Neural progenitor cell (in vitro differentiated cells): Measurements from ENCODE around the gene GRM8. TPM values are rescaled to one million over a fixed set of nuclear protein-coding genes. Genes with fewer than 3 reads are reported as not detected.

Experiments
- DNase-seq: peaks from one replicate; pipeline ENCODE4 v3.0.0-alpha.2; 2016; ENCODE audit warnings: low spot score
- H2AFZ ChIP-seq: fragments of 200-600 bp; sonication (generic); replicated peaks from 2 replicates; pipeline ENCODE4 v1.6.1; 2016; ENCODE audit warnings: antibody characterized with exemption
- H3F3A ChIP-seq: fragments of 200-600 bp; sonication (generic); 2 replicates; pipeline ENCODE4 v1.6.1; 2016; ENCODE audit warnings: antibody characterized with exemption, low read depth
- H3K27ac ChIP-seq: fragments of 200-600 bp; sonication (generic); 2 replicates; pipeline ENCODE4 v1.5.1; 2016; ENCODE audit warnings: mild to moderate bottlenecking
- H3K27me3 ChIP-seq: fragments of 200-600 bp; sonication (generic); 2 replicates; pipeline ENCODE4 v1.6.1; 2016; ENCODE audit warnings: mild to moderate bottlenecking, moderate library complexity
- H3K36me3 ChIP-seq: fragments of 200-600 bp; sonication (generic); 2 replicates; pipeline ENCODE4 v1.5.1; 2016
- H3K4me1 ChIP-seq: fragments of 200-600 bp; sonication (generic); 2 replicates; pipeline ENCODE4 v1.6.1; 2016; ENCODE audit warnings: mixed run types
- H3K4me2 ChIP-seq: fragments of 200-600 bp; sonication (generic); 2 replicates; pipeline ENCODE4 v1.6.1; 2016
- H3K4me3 ChIP-seq: fragments of 200-600 bp; sonication (generic); 2 replicates; pipeline ENCODE4 v1.5.1; 2016
- H3K79me2 ChIP-seq: fragments of 200-600 bp; sonication (generic); 2 replicates; pipeline ENCODE4 v1.6.1; 2016; ENCODE audit warnings: low read depth
- H3K9ac ChIP-seq: fragments of 200-600 bp; sonication (generic); 2 replicates; pipeline ENCODE4 v1.6.1; 2016
- H3K9me3 ChIP-seq: fragments of 200-600 bp; sonication (generic); 2 replicates; pipeline ENCODE4 v1.5.1; 2016; ENCODE audit warnings: low read depth
- H4K20me1 ChIP-seq: fragments of 200-600 bp; sonication (generic); 2 replicates; pipeline ENCODE4 v1.6.1; 2016; ENCODE audit warnings: low read depth
- H3K27ac Mint-ChIP-seq: 3 replicates; pipeline ENCODE4 v1.8.0; 2021; ENCODE audit warnings: mixed read lengths
- H3K27me3 Mint-ChIP-seq: 2 replicates; pipeline ENCODE4 v1.8.0; 2022; ENCODE audit warnings: low read depth, mild to moderate bottlenecking, inconsistent platforms, moderate library complexity, mixed read lengths; ENCODE audit not compliant: insufficient read depth
- H3K36me3 Mint-ChIP-seq: 3 replicates; pipeline ENCODE4 v1.8.0; 2021; ENCODE audit warnings: mixed read lengths
- H3K4me1 Mint-ChIP-seq: 3 replicates; pipeline ENCODE4 v1.8.0; 2021; ENCODE audit warnings: mixed read lengths
- H3K4me3 Mint-ChIP-seq: 3 replicates; pipeline ENCODE4 v1.8.0; 2021; ENCODE audit warnings: mild to moderate bottlenecking, moderate library complexity, mixed read lengths
- H3K9me3 Mint-ChIP-seq: 3 replicates; pipeline ENCODE4 v1.8.0; 2020; ENCODE audit warnings: mixed read lengths
- CTCF ChIP-seq: fragments of 200-600 bp; sonication (generic); IDR thresholded peaks from 2 replicates; pipeline ENCODE4 v1.5.1; 2017; ENCODE audit warnings: antibody characterized with exemption, mild to moderate bottlenecking
- EZH2 ChIP-seq: fragments of 200-600 bp; sonication (generic); IDR thresholded peaks from 2 replicates; pipeline ENCODE4 v1.6.1; 2017; ENCODE audit warnings: antibody characterized with exemption, mild to moderate bottlenecking, moderate library complexity
- EZH2phosphoT487 ChIP-seq: fragments of 200-600 bp; sonication (generic); IDR thresholded peaks from 2 replicates; pipeline ENCODE4 v1.6.1; 2017; ENCODE audit warnings: antibody characterized with exemption
- total RNA-seq: library from RNA; depleted of rRNA; stranded (reverse); fragments of >200 nt; gene quantifications from 2 replicates; pipeline ENCODE4 v1.2.3, GENCODE V29; 2015; ENCODE audit warnings: low replicate concordance

GRM8 gene
- total RNA-seq, 1 donor from 2014 or later: 0.62 TPM

DNA sequence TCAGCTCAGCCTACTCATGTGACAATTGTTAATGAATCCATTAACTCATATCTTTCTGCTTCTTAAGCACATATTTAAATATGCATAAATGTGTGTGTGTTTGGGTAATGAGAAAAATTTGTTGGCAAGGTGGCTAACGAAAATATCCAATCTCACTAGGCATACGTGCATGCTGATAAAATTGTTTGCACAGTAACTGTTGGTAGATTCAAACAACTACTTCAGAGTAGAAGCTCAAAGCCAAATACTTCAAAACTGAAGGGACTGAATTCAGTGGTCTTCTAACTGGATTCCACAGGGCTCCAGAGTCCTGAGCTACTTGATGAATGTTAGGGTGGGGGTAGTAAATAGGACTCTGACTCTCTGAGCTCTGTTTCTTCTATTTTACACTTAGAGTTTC lies 757.0 kb downstream of the GRM8 start:
- Histone ChIP-seq H3K4me2 (no peak overlapping the region), H3K79me2 (no peaks in the 10 kb centered on the region), H4K20me1 (no peaks in the 10 kb centered on the region), H2AFZ (no peak overlapping the region), H3K9ac (no peak overlapping the region), H3K9me3 (no peaks in the 10 kb centered on the region), H3F3A (no peaks in the 10 kb centered on the region), H3K36me3 (no peaks in the 10 kb centered on the region), H3K4me1 (no peaks in the 10 kb centered on the region), H3K4me3 (no peak overlapping the region), H3K27me3 (no peaks in the 10 kb centered on the region), H3K27ac (no peak overlapping the region)
- peaks cover 18% of the 10 kb centered on the region for H3K4me1 Mint-ChIP-seq
- H3K4me3 Mint-ChIP-seq: no peak overlapping the region
- no peaks in the 10 kb centered on the region for H3K9me3 Mint-ChIP-seq
- H3K36me3 Mint-ChIP-seq: no peaks in the 10 kb centered on the region
- H3K27ac Mint-ChIP-seq: no peak overlapping the region
- no peak for TF ChIP-seq CTCF
- TF ChIP-seq EZH2phosphoT487: no peak
- TF ChIP-seq EZH2: no peak
- no peaks in the 10 kb centered on the region for H3K27me3 Mint-ChIP-seq
- DNase-seq: no peak

DNA sequence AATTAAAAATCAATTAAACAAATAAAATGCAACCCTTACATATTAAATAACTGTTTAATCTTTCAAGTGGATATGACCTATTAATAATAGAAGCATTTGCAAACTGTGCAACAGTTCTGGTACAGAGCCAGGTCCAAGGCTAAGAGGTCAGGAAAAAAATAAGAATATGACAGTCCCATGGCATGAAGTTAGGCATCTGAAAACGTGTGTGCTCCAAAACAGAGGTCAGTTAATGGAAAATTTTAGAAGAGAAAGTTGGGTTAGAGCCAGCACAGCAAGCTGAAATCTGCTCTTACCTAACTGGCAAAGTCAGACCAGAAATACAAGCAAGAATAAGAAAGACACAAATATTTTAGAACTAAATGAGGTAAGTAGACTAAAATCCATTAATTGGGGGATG lies 757.7 kb downstream of the GRM8 start:
- H3K4me1 Mint-ChIP-seq: peaks cover 18% of the 10 kb centered on the region
- TF ChIP-seq EZH2phosphoT487 (no peak), CTCF (no peak), EZH2 (no peak)
- no peaks in the 10 kb centered on the region for H3K4me1 ChIP-seq

GRCh38 chr7:126493801-126494200 lies 758.9 kb downstream of the GRM8 start:
- no peak overlapping the region for H2AFZ ChIP-seq
- no peak overlapping the region for H3K9ac ChIP-seq
- H3K4me3 ChIP-seq: no peak overlapping the region
- H3K36me3 ChIP-seq: no peaks in the 10 kb centered on the region
- no peaks in the 10 kb centered on the region for H3F3A ChIP-seq
- no peak for DNase-seq
- H3K4me2 ChIP-seq: no peak overlapping the region
- Mint-ChIP-seq H3K4me1 (peaks cover 18% of the 10 kb centered on the region), H3K4me3 (no peak overlapping the region), H3K27me3 (no peaks in the 10 kb centered on the region), H3K27ac (no peak overlapping the region), H3K9me3 (no peaks in the 10 kb centered on the region), H3K36me3 (no peaks in the 10 kb centered on the region)
- no peaks in the 10 kb centered on the region for H3K4me1 ChIP-seq
- H3K27me3 ChIP-seq: no peaks in the 10 kb centered on the region
- no peaks in the 10 kb centered on the region for H4K20me1 ChIP-seq
- no peaks in the 10 kb centered on the region for H3K9me3 ChIP-seq
- no peaks in the 10 kb centered on the region for H3K79me2 ChIP-seq
- no peak overlapping the region for H3K27ac ChIP-seq
- TF ChIP-seq CTCF (no peak), EZH2phosphoT487 (no peak), EZH2 (no peak)

More for the DNA sequence above, 757.7 kb downstream of the GRM8 start:
- H3K9me3 Mint-ChIP-seq: no peaks in the 10 kb centered on the region
- no peaks in the 10 kb centered on the region for H3K36me3 Mint-ChIP-seq
- no peaks in the 10 kb centered on the region for H3K9me3 ChIP-seq
- H4K20me1 ChIP-seq: no peaks in the 10 kb centered on the region
- H3K36me3 ChIP-seq: no peaks in the 10 kb centered on the region
- no peak for DNase-seq
- no peaks in the 10 kb centered on the region for H3K27me3 ChIP-seq
- H3K4me3 ChIP-seq: no peak overlapping the region
- H3F3A ChIP-seq: no peaks in the 10 kb centered on the region
- H3K27ac ChIP-seq: no peak overlapping the region
- H3K4me3 Mint-ChIP-seq: no peak overlapping the region
- H3K9ac ChIP-seq: no peak overlapping the region
- H3K27me3 Mint-ChIP-seq: no peaks in the 10 kb centered on the region
- no peak overlapping the region for H3K27ac Mint-ChIP-seq
- H2AFZ ChIP-seq: no peak overlapping the region
- no peak overlapping the region for H3K4me2 ChIP-seq
- H3K79me2 ChIP-seq: no peaks in the 10 kb centered on the region
